ENCODE measurements around the gene MACROD2. TPM values are rescaled to one million over a fixed set of nuclear protein-coding genes. Genes with fewer than 3 reads are reported as not detected.

Gene MACROD2
- total RNA-seq, 1 donor from 2014 or later, result 0.23 TPM

GRCh38 chr20:14481863-14482262, 486.5 kb downstream of the MACROD2 start:
- no peak for DNase-seq (ENCODE audit: low read depth)
- no peak overlapping the region for H3K4me3 ChIP-seq (ENCODE audit: low read depth, low read length)
- no peak for TF ChIP-seq CTCF (conservative IDR thresholded peaks at IDR 0.05; ENCODE audit: low read depth, low read length)

GRCh38 chr20:14488212-14488611, 492.9 kb downstream of the MACROD2 start:
- no peak for TF ChIP-seq CTCF (conservative IDR thresholded peaks at IDR 0.05; ENCODE audit: low read depth, low read length)
- no peak for DNase-seq (ENCODE audit: low read depth)
- H3K4me3 ChIP-seq (ENCODE audit: low read depth, low read length), result no peak overlapping the region

DNA sequence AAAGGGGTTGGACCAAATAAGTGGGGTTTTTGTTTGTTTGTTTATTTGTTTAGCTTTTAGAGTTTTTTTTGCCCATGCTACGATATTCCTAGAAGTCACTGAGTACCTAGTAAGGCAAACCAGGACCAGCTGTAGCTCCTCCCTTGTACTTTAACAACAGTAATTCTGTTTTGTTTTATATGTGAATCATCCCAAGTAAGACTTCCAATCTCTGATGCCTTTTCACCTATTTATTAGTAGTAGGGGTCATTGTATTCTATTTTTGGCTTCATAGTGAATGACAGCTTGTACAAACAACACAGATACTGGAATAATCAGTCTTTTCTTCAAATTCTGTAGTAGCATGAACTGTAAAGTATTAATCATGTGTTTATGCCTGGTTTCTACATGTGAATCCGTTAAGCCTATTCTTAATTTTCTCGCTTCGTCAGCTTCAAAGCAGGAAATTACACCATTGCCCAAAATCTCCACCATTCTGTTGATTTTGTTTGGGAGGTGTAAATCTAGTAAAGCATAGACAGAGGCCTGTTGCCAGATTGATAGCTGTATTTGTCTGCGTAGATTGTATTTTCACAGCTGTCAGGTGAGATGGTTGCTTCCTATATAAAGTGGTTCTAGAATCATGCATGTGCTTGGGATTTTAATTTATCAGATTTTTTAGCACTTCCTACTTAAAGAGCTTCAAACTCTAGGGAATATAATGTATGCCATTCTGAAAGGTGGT, 493.6 kb downstream of the MACROD2 start:
- no peak overlapping the region for H3K4me3 ChIP-seq (ENCODE audit: low read depth, low read length)
- no peak for DNase-seq (ENCODE audit: low read depth)
- TF ChIP-seq CTCF (conservative IDR thresholded peaks at IDR 0.05; ENCODE audit: low read depth, low read length), result no peak

DNA sequence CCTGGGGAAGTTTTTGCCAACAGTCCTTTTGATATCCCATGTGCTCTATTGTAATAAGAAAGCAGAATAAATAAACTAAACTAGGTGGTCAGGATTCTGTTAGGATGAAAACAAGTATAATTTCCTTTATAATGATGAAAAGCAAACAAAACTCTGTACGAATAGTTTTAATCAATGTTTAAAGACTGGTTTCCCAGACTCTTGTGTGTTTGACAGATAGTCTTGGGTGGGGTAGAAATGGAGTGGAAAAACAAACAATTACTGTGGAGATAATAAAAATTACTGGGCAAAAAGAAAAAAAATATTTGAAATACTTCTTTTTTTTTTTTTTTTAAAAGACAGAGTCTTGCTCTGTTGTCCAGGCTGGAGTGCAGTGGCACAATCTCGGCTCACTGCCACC, 494.2 kb downstream of the MACROD2 start:
- no peak for DNase-seq (ENCODE audit: low read depth)
- no peak for TF ChIP-seq CTCF (conservative IDR thresholded peaks at IDR 0.05; ENCODE audit: low read depth, low read length)

GRCh38 chr20:14491436-14491835, 496.1 kb downstream of the MACROD2 start:
- DNase-seq (ENCODE audit: low read depth), result no peak
- H3K4me3 ChIP-seq (ENCODE audit: low read depth, low read length), result no peak overlapping the region
- no peak for TF ChIP-seq CTCF (conservative IDR thresholded peaks at IDR 0.05; ENCODE audit: low read depth, low read length)

More for the DNA sequence above, 494.2 kb downstream of the MACROD2 start:
- H3K4me3 ChIP-seq (ENCODE audit: low read depth, low read length), result no peak overlapping the region

DNA sequence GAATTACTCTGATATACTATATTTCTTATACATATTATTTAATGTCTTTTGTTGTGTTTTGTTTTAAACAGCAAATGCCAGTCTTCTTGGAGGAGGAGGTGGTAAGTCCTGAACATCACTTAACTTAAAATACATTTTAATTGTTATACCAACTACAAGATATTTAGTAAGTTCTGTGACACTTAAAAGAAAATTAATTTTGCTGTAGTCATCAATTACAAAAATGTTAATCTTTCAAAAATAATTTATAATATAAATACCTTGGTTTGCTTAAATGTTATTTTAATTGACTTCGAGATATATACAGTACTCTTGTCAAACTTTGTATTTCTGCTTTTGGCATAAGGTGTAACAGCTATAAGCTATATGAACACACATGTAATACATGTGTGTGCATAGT, 498.1 kb downstream of the MACROD2 start:
- H3K4me3 ChIP-seq (ENCODE audit: low read depth, low read length), result no peak overlapping the region
- no peak for DNase-seq (ENCODE audit: low read depth)

More for the DNA sequence above, 498.1 kb downstream of the MACROD2 start:
- no peak for TF ChIP-seq CTCF (conservative IDR thresholded peaks at IDR 0.05; ENCODE audit: low read depth, low read length)

Measured in epithelial cell of proximal tubule (primary cell).